ENCODE results near the gene NKAIN1. TPM values are rescaled to one million over a fixed set of nuclear protein-coding genes. Genes with fewer than 3 reads are reported as not detected.

NKAIN1 gene
- polyA plus RNA-seq, 2 of the 4 experiments (the other 2 are of a cell fraction): 0.74 to 0.80 TPM

DNA sequence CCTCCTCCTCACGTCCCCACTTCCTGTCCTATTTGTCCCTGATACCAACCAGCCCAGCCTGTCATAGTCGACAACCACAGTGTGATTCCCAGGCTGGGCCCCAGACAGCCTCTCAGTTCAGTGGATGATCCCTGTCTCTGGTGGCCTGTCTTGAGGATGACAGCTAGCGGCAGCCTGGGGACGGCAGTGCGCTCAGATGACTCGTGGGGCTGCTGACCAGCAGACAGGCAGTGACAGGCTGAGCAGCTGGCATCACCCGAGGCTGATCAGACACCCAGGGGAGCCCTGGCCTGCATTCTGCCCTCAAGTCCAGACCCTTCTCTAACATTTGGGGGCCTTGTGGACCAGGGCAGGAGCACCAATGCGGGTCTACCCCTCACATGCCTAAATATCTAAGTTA lies 21.0 kb downstream of the NKAIN1 start:
- POLR2A ChIA-PET: no interaction called here
- H3K27ac ChIP-seq: no peak overlapping the region
- no peak overlapping the region for H3K4me3 ChIP-seq
- H3K4me1 ChIP-seq: no peaks in the 10 kb centered on the region
- H3K4me2 ChIP-seq: no peak overlapping the region
- no peaks in the 10 kb centered on the region for H3K9me3 ChIP-seq
- no peak for TF ChIP-seq SREBF2 (IDR thresholded peaks at IDR 0.05)
- TF ChIP-seq, protein P1, sequence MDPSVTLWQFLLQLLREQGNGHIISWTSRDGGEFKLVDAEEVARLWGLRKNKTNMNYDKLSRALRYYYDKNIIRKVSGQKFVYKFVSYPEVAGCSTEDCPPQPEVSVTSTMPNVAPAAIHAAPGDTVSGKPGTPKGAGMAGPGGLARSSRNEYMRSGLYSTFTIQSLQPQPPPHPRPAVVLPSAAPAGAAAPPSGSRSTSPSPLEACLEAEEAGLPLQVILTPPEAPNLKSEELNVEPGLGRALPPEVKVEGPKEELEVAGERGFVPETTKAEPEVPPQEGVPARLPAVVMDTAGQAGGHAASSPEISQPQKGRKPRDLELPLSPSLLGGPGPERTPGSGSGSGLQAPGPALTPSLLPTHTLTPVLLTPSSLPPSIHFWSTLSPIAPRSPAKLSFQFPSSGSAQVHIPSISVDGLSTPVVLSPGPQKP (IDR thresholded peaks at IDR 0.05; ENCODE audit: low read depth, low read length): no peak
- no peak for TF ChIP-seq ZSCAN20 (CRISPR knock-in tag; IDR thresholded peaks at IDR 0.05)
- no peak for TF ChIP-seq HOXA7 (CRISPR knock-in tag; IDR thresholded peaks at IDR 0.05)
- TF ChIP-seq, protein P2, sequence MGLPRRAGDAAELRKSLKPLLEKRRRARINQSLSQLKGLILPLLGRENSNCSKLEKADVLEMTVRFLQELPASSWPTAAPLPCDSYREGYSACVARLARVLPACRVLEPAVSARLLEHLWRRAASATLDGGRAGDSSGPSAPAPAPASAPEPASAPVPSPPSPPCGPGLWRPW (IDR thresholded peaks at IDR 0.05): no peak
- TF ChIP-seq KDM5A (IDR thresholded peaks at IDR 0.05): no peak
- TF ChIP-seq MAZ (IDR thresholded peaks at IDR 0.05; ENCODE audit: borderline replicate concordance, low read depth, low read length): no peak
- no peak for TF ChIP-seq RNF2 (IDR thresholded peaks at IDR 0.05; ENCODE audit: borderline replicate concordance, low read depth)
- TF ChIP-seq CBX8 (IDR thresholded peaks at IDR 0.05): no peak
- TF ChIP-seq RFX5 (IDR thresholded peaks at IDR 0.05): no peak
- TF ChIP-seq ESRRA (IDR thresholded peaks at IDR 0.05; ENCODE audit: borderline replicate concordance, low read length): no peak
- TF ChIP-seq, protein P3, sequence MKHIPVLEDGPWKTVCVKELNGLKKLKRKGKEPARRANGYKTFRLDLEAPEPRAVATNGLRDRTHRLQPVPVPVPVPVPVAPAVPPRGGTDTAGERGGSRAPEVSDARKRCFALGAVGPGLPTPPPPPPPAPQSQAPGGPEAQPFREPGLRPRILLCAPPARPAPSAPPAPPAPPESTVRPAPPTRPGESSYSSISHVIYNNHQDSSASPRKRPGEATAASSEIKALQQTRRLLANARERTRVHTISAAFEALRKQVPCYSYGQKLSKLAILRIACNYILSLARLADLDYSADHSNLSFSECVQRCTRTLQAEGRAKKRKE (CRISPR knock-in tag; IDR thresholded peaks at IDR 0.05; ENCODE audit: low read depth): no peak
- CTCF ChIA-PET: no interaction called here
- FAIRE-seq (no peak), ATAC-seq (no peak), DNase-seq (ENCODE audit: low read depth in 1 of 2, low spot score in 1 of 2) (no peak)
- WGBS (ENCODE audit: missing lambda C conversion rate): 45% methylated on average over 6 of the region's 8 CpGs

DNA sequence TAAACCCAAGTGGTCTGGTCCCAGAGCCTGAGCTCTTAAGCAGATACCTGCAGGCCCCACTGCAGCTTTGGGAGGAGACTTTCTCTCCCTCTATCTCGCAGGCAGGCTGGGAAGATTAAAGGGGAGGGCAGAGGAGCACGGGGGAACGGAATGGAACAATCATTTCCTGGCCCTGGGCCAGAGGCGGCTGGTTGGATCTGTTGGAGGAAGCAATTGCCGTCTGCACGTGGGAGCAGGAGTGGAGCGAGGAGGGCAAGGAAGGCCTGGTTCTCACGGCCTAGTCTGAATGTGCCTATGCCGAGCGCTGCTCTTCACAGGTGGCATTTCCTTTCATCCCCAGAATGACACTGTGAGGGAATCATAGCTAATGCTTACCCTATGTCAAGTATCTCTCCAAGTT lies 23.7 kb downstream of the NKAIN1 start:
- no peak overlapping the region for H3K4me2 ChIP-seq
- ATAC-seq (no peak), DNase-seq (ENCODE audit: low read depth in 1 of 2, low spot score in 1 of 2) (no peak), FAIRE-seq (no peak)
- H3K9me3 ChIP-seq: peaks cover 5% of the 10 kb centered on the region; the same call in 1 of the 3 replicates
- no peak for TF ChIP-seq JUNB (IDR thresholded peaks at IDR 0.05)
- no peak for TF ChIP-seq MYC (IDR thresholded peaks at IDR 0.05; ENCODE audit: borderline replicate concordance, low read length)
- no peak overlapping the region for H3K27ac ChIP-seq
- POLR2A ChIA-PET: no interaction called here
- 75% methylated on average over 8 of the region's 10 CpGs for WGBS (ENCODE audit: missing lambda C conversion rate)
- no peak overlapping the region for H3K4me3 ChIP-seq
- CTCF ChIA-PET: no interaction called here
- H3K4me1 ChIP-seq: no peaks in the 10 kb centered on the region

DNA sequence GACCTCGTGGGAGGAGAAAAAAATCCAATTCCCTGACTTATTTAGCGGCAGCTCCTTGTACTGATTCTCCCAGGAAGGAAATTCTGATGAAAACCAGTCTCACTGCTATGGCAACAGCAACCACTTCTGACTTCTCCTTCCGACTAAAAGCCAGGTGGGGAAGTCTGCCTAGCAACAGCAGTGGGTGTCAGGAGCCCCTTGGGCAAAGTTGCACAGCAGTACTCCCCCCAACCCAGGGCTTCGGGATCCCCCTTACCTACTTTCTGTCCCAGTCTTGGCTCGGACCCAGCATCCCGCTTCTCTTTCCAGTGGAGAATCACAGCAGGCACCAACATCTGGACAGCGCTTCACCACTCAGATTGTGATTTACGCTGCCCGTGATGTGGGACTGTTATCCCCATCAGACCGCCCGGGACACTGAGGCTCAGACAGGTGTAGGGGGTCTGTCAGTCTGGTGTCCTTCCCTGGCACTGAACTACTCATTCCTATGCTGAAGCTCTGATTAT lies 24.6 kb downstream of the NKAIN1 start:
- DNase-seq (ENCODE audit: low read depth in 1 of 2, low spot score in 1 of 2): no peak
- CTCF ChIA-PET: interaction anchor here (0.8 to 1.3 kb wide), 2 partner anchors 20 to 30 kb away, joined by 4 to 5 read pairs; no protein-coding TSS in a partner anchor
- 62% methylated on average over 10 of the region's 11 CpGs for WGBS (ENCODE audit: missing lambda C conversion rate)
- H3K4me1 ChIP-seq: no peaks in the 10 kb centered on the region
- no peak for FAIRE-seq
- H3K4me2 ChIP-seq: no peak overlapping the region
- no peak overlapping the region for H3K4me3 ChIP-seq
- H3K27ac ChIP-seq: no peak overlapping the region
- H3K9me3 ChIP-seq: peaks cover 11% of the 10 kb centered on the region; the same call in 2 of the 3 replicates
- TF ChIP-seq TP53 (CRISPR knock-in tag; IDR thresholded peaks at IDR 0.05) (no peak), EHF (CRISPR knock-in tag; IDR thresholded peaks at IDR 0.05) (no peak), GATA3 (IDR thresholded peaks at IDR 0.05; ENCODE audit: borderline replicate concordance) (no peak), MAZ (IDR thresholded peaks at IDR 0.05; ENCODE audit: borderline replicate concordance, low read depth, low read length) (no peak), RARB (CRISPR knock-in tag; IDR thresholded peaks at IDR 0.05) (no peak), HDAC2 (IDR thresholded peaks at IDR 0.05) (no peak), JUNB (IDR thresholded peaks at IDR 0.05) (no peak), KDM1A (IDR thresholded peaks at IDR 0.05; ENCODE audit: low read depth) (no peak), TFCP2L1 (CRISPR knock-in tag; IDR thresholded peaks at IDR 0.05) (no peak), NR3C1 (IDR thresholded peaks at IDR 0.05) (no peak), CHD2 (IDR thresholded peaks at IDR 0.05; ENCODE audit: low read length, partially characterized antibody) (no peak), RAD21 (conservative IDR thresholded peaks at IDR 0.05 in 1 of 2, IDR thresholded peaks at IDR 0.05 in 1 of 2) (no peak), CBX2 (IDR thresholded peaks at IDR 0.05; ENCODE audit: borderline replicate concordance, low read depth) (no peak), MYC (IDR thresholded peaks at IDR 0.05; ENCODE audit: borderline replicate concordance, low read length) (no peak), ZC3H11A (IDR thresholded peaks at IDR 0.05) (no peak)
- TF ChIP-seq, protein P4, sequence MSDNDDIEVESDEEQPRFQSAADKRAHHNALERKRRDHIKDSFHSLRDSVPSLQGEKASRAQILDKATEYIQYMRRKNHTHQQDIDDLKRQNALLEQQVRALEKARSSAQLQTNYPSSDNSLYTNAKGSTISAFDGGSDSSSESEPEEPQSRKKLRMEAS (IDR thresholded peaks at IDR 0.05): no peak
- POLR2A ChIA-PET: interaction anchor here (0.7 kb wide), 1 partner anchor 13 kb away, joined by 5 read pairs; no protein-coding TSS in a partner anchor
- no peak for ATAC-seq

Measured in A549 (cell line).